Measurements from ENCODE around the gene TPRA1. TPM values are rescaled to one million over a fixed set of nuclear protein-coding genes. Genes with fewer than 3 reads are reported as not detected.

TPRA1 gene
- total and polyA plus RNA-seq, 9 of the 15 experiments (the other 6 are each of a cell fraction or from before 2014, with no cell fraction given): 0.66 to 21.5 (median 11.1) TPM

GRCh38 chr3:127573912-127574311, 16.6 kb downstream of the TPRA1 start (continued):
- no peak for TF ChIP-seq USF2 (CRISPR knock-in tag; IDR thresholded peaks at IDR 0.05)

- in situ Hi-C loops (cut with MboI): no loop called here
- 77% methylated on average over 4 of the region's 14 CpGs for WGBS (ENCODE audit: insufficient coverage, low coverage, missing lambda C conversion rate)
- FAIRE-seq: no peak
- intact Hi-C loops (cut with micrococcal nuclease): loop anchor here (10.0 kb wide), 1 partner anchor 391 kb away; no protein-coding TSS in a partner anchor
- ChIA-PET POLR2A (interaction anchor here (0.6 kb wide), 1 partner anchor 35 kb away, joined by 3 read pairs; no protein-coding TSS in a partner anchor), CTCF (ENCODE audit: low intra/inter-chr PET ratio) (no interaction called here)
- no peak overlapping the region for H3K27ac ChIP-seq (ENCODE audit: extremely low read depth, low read depth, low read length)
- no peaks in the 10 kb centered on the region; the same call in 2 of the 3 replicates for H3K79me2 ChIP-seq (ENCODE audit: control insufficient read depth, insufficient read depth, low read length)
- no peak overlapping the region for H3K4me2 ChIP-seq (ENCODE audit: insufficient read depth, low read length)
- no peak for DNase-seq (ENCODE audit: extremely low read depth in 1 of 4, low spot score in 3 of 4)
- H3K9me3 ChIP-seq (replicated peaks; ENCODE audit: control insufficient read depth, insufficient read depth, low read depth, low read length): no peaks in the 10 kb centered on the region; the same call in 1 of the 2 replicates
- no peak overlapping the region for H3K4me3 ChIP-seq
- H3K4me1 ChIP-seq (replicated peaks in 1 of 2; ENCODE audit: control insufficient read depth in 2 of 2, insufficient read depth in 2 of 2, low read length in 2 of 2): peaks cover 0 to 30% of the 10 kb centered on the region in 2 experiments; a peak in 3 of 5 replicates
- TF ChIP-seq GMEB1 (CRISPR knock-in tag; IDR thresholded peaks at IDR 0.05) (no peak), ELF1 (tag; IDR thresholded peaks at IDR 0.05) (no peak)
- H4K20me1 ChIP-seq (replicated peaks; ENCODE audit: control insufficient read depth, insufficient read depth, low read length): peaks cover 4% of the 10 kb centered on the region
- no peak overlapping the region for H2AFZ ChIP-seq (ENCODE audit: low read depth, low read length)
- H3K9me1 ChIP-seq (ENCODE audit: control insufficient read depth, insufficient read depth, low read length): peaks cover 5% of the 10 kb centered on the region
- no peak for ATAC-seq
- BruUV-seq (replicated peaks): no TSS peak
- H3K27me3 ChIP-seq (ENCODE audit: control insufficient read depth in 2 of 2, insufficient read depth in 2 of 2, low read length in 2 of 2): peaks cover 0 to 6% of the 10 kb centered on the region in 2 experiments; a peak in 2 of 5 replicates
- peaks cover 30% of the 10 kb centered on the region for H3K36me3 ChIP-seq (ENCODE audit: control insufficient read depth, insufficient read depth, low read length)
- H3K9ac ChIP-seq (ENCODE audit: insufficient read depth in 1 of 2, low read depth in 2 of 2, low read length in 2 of 2): no peak overlapping the region; a peak in 1 of 4 replicates
These were observed 17.1 kb downstream of the TPRA1 start for GRCh38 chr3:127573401-127573800.
